ENCODE measurements around the gene PDRG1.

PDRG1 gene

DNA sequence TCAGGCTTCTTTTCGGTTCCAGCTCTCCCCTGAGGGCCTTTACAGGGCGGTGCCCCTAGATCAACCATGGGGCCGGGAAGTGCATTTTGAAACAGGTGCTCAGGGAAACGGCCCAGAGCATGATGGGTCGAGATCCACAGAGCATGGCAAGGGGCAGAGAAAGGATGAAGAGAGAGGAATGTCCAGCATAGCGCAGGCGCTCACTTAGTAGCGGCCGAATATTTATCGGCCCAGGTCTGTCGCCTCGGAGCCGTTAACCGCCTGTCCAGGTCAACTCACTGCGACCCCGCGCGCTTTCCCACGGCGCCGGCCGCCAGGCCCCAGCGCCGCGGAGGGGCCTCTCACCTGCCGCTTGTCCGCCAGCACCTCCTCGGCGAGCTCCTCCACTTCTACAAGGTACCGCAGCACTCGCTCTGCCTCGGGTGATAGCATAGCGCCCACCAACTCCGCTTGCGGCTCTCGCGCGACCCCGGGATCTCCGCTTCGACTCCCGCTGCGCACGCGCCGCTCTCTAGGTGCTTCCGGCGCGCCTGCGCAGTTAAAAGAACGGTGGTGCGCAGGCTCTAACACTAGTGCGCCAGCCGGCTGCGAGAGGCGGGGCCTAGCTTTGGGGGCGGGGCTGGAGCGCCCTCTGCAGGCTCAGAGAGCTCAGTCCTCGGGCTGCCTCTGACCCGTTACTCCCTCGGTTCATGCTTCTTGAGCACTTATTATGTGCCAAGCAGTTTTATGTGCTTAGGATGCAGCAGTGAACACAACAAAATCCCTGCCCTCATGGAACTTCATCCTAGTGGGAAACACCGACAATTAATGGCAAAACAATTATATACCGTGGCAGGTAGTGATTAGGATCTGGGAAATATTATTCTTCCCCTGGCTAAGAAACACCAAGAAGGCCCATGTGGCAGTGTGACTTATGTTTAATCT, at the start of gene PDRG1:
PDRG1 (minus strand) TSS at position 517 of the 924 bp plus-strand sequence; CDS start at position 432, 85 bp downstream.
- DNase-seq = peak; percentile 94

GRCh38 chr20:31998246-31998645, 46.4 kb upstream of the PDRG1 start:
- no peak for DNase-seq

- no peak for DNase-seq
Measured at GRCh38 chr20:31996996-31997395, 45.1 kb upstream of the PDRG1 start.

- DNase-seq = no peak
Measured at GRCh38 chr20:31992086-31992485, 40.2 kb upstream of the PDRG1 start.

DNA sequence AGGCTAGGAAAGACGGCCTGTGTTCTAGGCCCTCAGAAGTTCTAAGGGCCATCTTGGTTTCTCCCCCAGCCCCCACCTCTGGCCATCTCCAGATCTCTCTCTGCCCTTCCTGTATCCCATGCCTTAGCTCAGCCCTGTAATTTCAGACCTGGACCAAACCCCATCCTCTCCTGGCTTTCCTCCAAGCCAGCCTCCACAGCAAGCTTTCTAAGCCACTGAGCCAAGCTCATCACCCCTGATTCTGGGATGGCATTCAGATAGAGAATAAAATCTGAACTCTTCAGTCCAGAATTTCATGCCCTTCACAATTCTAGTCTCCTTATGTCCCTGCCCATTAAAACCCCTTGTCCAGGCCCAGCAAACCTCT, 39.5 kb upstream of the PDRG1 start:
- no peak for DNase-seq

GRCh38 chr20:31990641-31991338, 38.9 kb upstream of the PDRG1 start:
- no peak for DNase-seq

GRCh38 chr20:31989030-31989645, 37.3 kb upstream of the PDRG1 start:
- DNase-seq = no peak

DNA sequence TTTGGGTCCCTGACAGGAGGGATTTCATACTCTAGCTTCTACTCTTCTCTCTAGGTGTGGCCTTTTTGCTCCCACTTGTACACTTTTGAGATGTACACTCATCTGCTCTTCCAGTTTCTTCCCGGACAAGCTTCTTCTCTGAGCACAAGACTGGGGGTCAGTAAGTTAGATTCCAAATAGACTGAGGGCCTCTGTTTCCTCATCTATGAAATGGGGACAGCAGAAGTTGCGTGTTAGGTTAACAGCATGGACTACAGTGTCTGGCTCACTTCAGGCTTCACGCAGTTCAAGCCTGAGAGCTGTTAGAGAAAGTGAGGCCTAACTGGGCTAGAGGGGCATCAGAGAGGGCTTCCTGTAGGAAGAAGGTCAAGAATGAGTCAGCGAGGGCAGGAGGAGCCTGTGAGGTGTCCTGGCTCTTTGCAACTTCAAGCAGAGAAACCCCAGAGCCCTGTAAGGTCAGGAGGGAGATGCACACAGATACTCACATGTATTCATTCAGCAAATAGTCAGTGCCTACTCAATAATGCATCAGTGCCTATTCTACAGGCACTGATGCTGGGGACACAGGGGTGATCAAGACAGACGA, 36.7 kb upstream of the PDRG1 start:
- DNase-seq = no peak

DNA sequence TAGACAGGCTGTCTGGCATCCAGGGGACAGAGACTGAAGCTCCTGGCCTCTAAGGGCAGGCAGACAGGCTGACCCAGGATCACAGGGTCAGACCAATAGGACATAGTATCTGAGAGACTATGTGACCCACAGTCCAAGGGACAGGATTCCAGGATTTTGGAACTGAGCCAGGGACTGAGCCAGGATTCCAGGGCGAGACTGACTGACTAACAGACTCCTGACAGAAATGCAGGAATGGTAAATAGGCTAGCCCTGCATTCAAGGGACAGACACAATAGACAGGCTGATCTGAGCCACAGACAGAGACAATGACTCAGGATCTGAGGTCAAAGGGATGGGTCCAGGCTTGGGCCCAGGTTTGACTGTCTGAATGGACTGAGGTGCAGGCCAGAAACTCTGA, 35.9 kb upstream of the PDRG1 start:
- no peak for DNase-seq

- DNase-seq = no peak
Measured at GRCh38 chr20:31984981-31985471, 33.2 kb upstream of the PDRG1 start.

DNA sequence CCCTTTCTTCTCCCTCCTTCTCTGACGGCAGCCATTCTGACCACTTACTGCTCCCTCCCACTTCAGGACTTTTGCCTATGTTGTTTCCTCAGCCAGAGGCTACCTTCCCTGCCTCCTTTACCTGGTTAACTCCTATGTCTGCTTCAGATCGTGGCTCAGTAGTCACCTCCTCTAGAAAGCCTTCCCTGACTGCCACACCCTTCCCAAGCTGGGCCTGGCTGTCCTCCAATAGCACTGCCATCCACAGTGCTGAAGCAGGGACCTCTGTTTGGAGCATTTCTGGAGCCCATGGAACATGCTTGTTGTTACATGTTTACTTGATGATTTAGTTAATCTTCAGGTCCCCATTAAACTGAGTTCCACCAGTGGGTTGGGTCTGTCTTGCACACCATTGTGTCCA, 29.9 kb upstream of the PDRG1 start:
- DNase-seq = no peak

DNA sequence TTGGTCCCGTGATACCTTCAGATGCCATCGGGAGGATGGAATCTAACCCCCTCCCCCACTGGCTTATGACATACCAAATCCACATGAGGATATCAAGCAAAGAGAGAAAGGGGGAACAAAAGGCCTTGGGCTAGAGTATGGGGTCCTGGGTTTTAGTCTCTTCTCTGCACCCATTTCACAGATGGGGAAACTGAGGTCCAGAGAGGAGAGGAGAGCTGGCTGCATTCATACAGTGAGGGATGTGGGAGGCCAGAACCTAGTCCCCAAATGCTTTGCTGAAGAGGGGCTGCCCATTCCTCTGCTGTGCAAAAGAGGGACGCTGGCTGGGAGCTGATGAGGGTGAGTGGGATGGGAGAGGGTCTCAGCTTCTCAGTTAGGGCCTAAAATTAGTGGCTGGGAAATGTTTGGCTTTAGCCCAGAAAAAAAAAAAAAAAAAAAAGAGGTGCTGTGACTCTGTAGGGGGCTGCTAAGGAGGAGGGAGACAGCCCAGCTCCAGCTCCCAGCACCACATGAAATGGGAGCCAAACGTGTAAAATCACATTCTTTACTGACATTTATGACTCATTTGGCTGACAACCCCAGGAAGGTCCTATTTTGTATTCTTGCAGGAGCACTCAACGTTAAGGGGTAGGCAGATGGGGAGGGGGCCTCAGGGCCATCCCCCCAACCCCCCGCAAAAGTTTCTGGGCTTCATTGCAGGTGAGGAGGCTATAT, 28.0 kb upstream of the PDRG1 start:
- no peak for DNase-seq

- no peak for DNase-seq
Measured at GRCh38 chr20:31977080-31977479, 25.2 kb upstream of the PDRG1 start.

DNA sequence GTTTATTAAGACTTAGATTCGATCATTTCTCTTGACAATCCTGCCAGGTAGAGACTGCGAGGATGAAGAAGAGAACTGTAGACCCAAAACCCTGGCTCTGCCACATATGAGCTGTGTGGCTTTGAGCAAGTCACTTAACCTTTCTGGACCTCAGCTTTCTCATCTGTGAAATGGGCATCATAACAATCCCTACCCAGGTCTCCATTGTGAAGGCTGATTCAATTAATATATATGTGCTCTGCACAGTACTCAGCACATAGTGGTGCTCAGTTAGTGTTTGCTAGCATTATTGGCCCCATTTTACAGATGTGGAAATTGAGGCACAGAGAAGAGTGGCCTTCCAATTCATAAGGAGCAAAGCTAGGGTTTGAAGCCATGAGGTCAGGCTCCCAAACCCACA, 24.0 kb upstream of the PDRG1 start:
- DNase-seq = no peak

- DNase-seq = no peak
Measured at GRCh38 chr20:31974951-31975487, 23.2 kb upstream of the PDRG1 start.

DNA sequence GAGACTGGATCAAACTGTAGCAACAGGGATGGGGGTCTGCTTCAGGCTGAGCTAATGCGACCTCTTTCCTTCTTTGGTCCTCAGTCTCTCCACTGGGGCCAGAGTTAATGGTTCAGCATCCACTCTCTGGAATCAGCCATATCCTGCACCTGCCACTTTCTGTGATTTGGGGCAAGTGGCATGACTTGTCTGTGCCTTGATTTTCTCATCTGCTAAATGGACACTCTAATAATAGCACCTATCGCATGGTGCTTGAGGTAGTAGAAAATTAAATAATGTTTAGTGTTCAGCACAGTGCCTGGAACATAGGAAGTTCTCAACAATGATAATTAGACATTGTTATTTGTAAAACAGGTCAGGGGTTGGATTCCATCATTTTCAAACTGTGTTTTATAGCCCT, 22.4 kb upstream of the PDRG1 start:
- no peak for DNase-seq

- no peak for DNase-seq
Measured at GRCh38 chr20:31972471-31973021, 20.7 kb upstream of the PDRG1 start.

- no peak for DNase-seq
Measured at GRCh38 chr20:31969991-31970390, 18.1 kb upstream of the PDRG1 start.

DNA sequence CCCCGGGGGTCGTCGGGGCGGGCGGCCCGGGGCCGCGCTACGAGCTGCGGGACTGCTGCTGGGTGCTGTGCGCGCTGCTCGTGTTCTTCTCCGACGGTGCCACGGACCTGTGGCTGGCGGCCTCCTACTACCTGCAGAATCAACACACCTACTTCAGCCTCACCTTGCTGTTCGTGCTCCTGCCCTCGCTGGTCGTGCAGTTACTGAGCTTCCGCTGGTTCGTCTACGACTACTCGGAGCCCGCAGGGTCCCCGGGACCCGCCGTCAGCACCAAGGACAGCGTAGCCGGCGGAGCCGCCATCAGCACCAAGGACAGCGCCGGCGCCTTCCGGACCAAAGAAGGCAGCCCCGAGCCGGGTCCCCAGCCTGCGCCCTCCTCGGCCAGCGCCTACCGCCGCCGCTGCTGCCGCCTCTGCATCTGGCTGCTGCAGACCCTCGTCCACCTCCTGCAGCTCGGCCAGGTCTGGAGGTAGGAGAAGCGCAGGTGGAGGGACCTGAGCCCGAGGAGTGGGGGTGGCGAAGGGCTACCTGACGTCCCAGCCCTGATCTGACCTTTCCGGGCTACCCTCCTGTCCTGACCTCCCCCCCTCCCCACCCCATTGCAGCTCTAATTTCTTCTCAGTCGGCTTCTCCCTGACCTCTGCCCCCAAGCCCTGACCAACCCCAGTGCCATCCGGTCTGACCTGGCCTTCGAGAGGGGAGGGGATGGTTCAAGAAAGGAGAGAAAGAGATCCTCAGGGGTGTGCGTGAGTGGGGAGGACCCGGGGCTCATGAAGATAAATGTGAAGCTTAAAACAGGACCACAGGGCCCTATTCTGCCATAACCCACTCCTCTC, 16.7 kb upstream of the PDRG1 start:
- DNase-seq = peak; percentile 63

DNA sequence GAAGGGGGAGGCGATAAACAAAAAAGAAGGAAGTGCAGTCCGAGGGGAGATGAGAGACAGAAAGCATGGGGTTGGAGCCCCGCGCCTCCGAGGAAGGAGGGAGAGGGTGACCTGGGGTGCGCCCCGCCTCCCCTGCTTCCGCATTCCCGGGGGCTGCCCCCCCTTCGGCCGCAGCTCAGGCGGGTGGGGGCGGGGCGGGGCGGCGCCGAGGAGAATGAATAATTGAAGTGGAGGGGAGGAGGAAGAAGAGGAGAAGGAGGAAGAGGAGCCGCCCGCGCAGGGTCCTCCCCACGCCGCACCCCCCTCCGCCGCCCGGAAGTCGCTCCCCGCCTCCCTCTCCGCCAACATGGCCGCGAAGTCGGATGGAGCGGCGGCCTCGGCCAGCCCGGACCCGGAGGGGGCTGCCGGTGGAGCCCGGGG, 16.0 kb upstream of the PDRG1 start, which contains the start of gene XKR7:
XKR7 (plus strand) TSS at position 322 of the 420 bp plus-strand sequence; CDS start at position 347, 25 bp downstream.
- no peak for DNase-seq
